ENCODE results near the gene RNF214. TPM values are rescaled to one million over a fixed set of nuclear protein-coding genes. Genes with fewer than 3 reads are reported as not detected.
"Not testable (repeated sequence)": the region's sequence is repeated elsewhere in the genome, so short reads cannot be mapped to it uniquely, and the experiment has no call there.

RNF214 gene
- total and polyA plus RNA-seq, 12 donors, result 7.3 to 33.5 (median 25.4) TPM

GRCh38 chr11:117319214-117319840 lies 86.9 kb downstream of the RNF214 start:
- Histone ChIP-seq H3K4me3 (no peak overlapping the region), H3K36me3 (no peaks in the 10 kb centered on the region), H3K27ac (no peak overlapping the region), H3K4me1 (peaks cover 11 to 24% (median 19%) of the 10 kb centered on the region in 9 donors), H3K9me3 (no peaks in the 10 kb centered on the region), H3K27me3 (peaks cover 0 to 8% (median 0%) of the 10 kb centered on the region in 7 donors)
- TF ChIP-seq CTCF (IDR thresholded peaks at IDR 0.05), result no peak
- ATAC-seq (no peak), DNase-seq (no peak)
- 78 to 81% methylated on average over 5 of the region's 5 CpGs for WGBS, 2 donors
- intact Hi-C loops (cut with DNase I), result loop anchor here in 2 of 10 donors (5.0 to 10.0 kb wide), 2 partner anchors 85 to 87 kb away; partner anchors contain the start of genes PCSK7 (in 2 of the 2) and RNF214 (in 2 of the 2)

- WGBS, 2 donors, result 16 to 19% methylated on average over 5 of the region's 5 CpGs
- intact Hi-C loops (cut with DNase I); ATAC-seq; DNase-seq; H3K27me3 ChIP-seq; H3K9me3 ChIP-seq; H3K36me3 ChIP-seq: not testable (repeated sequence)
- peak overlapping the region in 9 of 10 donors; percentile 78 to 97 (median 93) for H3K27ac ChIP-seq
- peak overlapping the region in 9 of 10 donors; percentile 44 to 97 (median 83) for H3K4me3 ChIP-seq
- H3K4me1 ChIP-seq, result peaks cover 0 to 19% (median 12%) of the 10 kb centered on the region in 9 donors
Observed at GRCh38 chr11:117327255-117327566, 94.7 kb downstream of the RNF214 start.

GRCh38 chr11:117327567-117328374 lies 95.3 kb downstream of the RNF214 start, which contains the start of gene CEP164:
Gene CEP164, plus strand, starts transcription at chr11:117327854. Its CDS starts 10,733 bp downstream, at chr11:117338587.
- 0% methylated on average over 64 of the region's 64 CpGs for WGBS, 2 donors
- H3K4me3 ChIP-seq, result peak within 1 kb of the TSS; percentile 44 to 97 (median 82)
- DNase-seq, result peak; percentile 93 to 97
- H3K36me3 ChIP-seq, result no peaks in the 10 kb centered on the region
- peak; percentile 95 to 99 (median 98) for ATAC-seq
- intact Hi-C loops (cut with DNase I), result no loop called here
- TF ChIP-seq CTCF (IDR thresholded peaks at IDR 0.05), result no peak
- no peaks in the 10 kb centered on the region for H3K9me3 ChIP-seq
- peak within 1 kb of the TSS; percentile 24 to 97 (median 92) for H3K27ac ChIP-seq
- peaks cover 0 to 19% (median 12%) of the 10 kb centered on the region in 9 donors for H3K4me1 ChIP-seq
- no peaks in the 10 kb centered on the region for H3K27me3 ChIP-seq

- no peaks in the 10 kb centered on the region for H3K27me3 ChIP-seq
- H3K9me3 ChIP-seq, result no peaks in the 10 kb centered on the region
- H3K4me3 ChIP-seq, result peak overlapping the region; percentile 44 to 97 (median 82)
- peak in 1 of 2 donors; percentile 45 for DNase-seq
- ATAC-seq, result peak; percentile 37 to 83 (median 62)
- H3K4me1 ChIP-seq, result peaks cover 0 to 19% (median 12%) of the 10 kb centered on the region in 9 donors
- H3K27ac ChIP-seq, result peak overlapping the region; percentile 24 to 97 (median 92)
- TF ChIP-seq CTCF (IDR thresholded peaks at IDR 0.05), result no peak
- H3K36me3 ChIP-seq, result no peaks in the 10 kb centered on the region
- intact Hi-C loops (cut with DNase I), result no loop called here
- WGBS, 2 donors, result 2 to 5% methylated on average over 15 of the region's 15 CpGs
Observed at GRCh38 chr11:117328375-117329010, 96.0 kb downstream of the RNF214 start.

All from heart right ventricle (tissue), 16 donors.